Colon (tissue), 2 donors: ENCODE measurements around the gene DEPDC7.

ENCODE experiments used
- FAIRE-seq: peaks from 2 replicates; lab custom pipeline; 2012; peaks lifted over from hg19 to GRCh38; lab: Jason Lieb, UNC
- donor health status: control.
- donor health status: control.

Gene DEPDC7

DNA sequence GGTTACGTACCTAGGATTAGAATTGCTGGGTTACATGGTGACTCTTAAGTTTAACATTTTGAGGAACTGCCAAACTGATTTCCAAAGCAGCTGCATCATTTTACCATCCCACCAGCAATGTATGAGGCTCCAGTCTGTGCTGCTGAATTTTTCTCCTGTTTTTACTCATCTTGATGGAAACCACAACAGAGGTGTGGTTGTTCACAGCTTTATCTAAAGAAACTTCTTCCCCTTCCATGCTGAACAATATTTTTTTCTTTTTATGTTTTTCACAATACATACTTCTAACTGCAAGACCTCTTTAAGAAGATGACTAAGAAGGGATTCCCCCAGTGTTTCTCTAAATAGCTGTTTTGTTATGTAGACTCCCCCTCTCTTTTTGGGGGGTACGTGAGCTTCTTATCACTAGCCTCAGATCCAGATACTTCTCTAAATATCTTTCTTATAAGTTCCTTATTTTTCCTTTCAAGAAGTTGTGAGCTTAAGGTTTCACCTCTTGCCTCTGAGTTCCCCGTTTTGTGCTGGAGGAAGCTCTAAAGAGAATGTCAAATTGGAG is 47.7 kb downstream of the DEPDC7 start:
- no peak for FAIRE-seq

DNA sequence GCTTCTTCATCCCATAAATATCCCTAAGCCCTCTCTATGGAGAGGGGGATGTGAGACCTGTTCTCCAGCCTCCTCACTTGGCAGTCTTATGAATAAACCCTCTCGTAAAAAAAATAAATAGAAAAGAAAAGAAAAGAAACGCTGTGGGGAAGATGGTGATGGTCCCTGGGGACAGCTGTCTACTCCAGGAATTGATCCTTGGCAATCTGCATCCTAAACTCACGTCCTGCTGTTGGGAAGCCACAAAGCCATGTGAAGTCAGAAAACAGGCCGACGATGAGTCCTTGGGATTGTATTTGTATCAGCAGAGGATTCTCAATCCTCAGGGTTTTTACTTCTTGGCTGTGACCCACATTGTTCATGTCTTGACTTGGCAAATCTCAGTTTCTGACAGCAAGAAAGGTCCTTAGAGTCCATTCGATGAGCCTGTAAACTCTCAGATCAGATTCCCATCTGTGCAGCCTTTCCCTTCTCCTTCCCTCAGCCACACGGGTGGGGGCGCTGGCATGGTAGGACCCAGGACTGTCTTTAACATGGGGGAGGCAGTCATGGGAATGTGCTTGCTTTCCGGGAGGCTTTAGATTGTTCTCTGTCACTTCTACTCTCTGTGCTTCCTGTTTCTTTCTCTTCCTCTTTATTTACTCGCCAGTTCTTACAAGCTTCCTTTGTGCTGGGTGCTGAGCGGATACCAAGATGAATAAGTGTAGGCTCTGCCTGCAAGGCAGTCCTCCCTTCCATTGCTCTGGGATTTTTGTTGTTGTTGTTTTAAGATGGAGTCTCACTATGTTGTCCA is 48.6 kb downstream of the DEPDC7 start:
- FAIRE-seq: no peak

DNA sequence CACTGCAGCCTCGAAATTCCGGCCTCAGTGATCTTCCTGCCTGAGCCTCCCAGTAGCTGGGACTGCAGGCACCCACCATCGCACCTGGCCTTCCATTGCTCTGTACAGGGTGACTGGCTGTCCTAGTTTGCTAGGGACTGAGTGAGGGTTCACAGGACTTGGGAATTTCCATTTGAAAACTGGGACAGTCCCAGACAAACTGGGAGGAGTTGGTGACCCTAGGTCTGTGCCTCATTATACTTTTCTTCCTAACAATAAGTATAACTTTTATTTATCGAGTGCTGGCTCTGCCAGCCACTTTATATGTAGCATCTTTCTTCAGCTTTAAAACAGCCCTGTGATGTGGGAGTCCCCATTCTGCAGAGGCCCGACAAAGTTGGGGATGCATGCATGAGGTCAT is 49.2 kb downstream of the DEPDC7 start:
- no peak for FAIRE-seq

DNA sequence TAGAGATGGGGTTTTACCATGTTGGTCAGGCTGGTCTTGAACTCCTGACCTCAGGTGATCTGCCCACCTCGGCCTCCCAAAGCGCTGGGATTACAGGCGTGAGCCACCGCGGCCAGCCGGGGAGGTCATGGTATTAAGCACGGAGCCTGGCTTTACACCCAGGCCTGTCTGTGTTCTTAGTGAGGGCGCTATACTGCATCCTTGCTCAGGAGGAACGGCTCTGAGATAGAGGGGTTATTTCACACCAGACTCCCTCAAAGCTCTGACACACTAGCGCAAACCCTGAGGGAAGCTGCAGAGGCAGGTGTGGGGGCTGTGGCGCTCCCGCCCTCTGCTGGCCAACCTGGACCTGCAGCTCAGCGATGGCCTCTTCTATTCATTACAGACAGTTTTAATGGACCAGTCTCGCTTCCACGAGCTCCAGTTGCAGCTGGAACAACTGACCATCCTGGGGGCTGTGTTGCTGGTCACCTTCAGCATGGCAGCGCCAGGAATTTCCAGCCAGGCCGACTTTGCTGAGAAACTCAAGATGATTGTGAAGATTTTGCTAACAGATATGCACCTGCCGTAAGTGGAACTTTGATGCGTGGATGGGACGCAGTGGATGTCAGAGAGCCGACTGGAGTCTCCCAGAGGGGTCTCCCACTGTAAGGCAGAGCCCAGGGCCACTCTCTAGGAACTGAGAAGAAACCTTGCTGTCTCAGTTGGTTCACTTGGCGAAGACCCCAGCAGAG is 49.9 kb downstream of the DEPDC7 start:
- no peak for FAIRE-seq

DNA sequence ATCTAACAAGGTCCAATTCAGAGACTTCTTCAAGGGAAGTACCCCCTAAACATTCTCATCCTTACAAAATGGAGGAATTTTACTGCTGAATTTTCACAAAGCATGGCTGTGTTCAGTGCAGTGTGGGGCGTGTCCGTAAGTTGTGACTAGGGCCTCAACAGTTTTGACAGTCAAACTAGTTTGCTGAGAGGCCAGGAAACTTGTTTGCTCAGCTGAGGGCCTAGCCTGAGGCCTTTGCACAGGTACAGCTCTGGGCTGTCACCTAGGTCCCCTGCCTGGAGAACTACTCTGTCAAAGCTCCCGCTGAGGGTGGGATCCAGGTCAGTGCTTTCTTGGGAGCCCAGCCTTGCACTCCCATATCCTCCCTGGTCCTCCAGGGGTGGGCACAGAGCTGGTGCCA is 51.6 kb downstream of the DEPDC7 start:
- FAIRE-seq: no peak

DNA sequence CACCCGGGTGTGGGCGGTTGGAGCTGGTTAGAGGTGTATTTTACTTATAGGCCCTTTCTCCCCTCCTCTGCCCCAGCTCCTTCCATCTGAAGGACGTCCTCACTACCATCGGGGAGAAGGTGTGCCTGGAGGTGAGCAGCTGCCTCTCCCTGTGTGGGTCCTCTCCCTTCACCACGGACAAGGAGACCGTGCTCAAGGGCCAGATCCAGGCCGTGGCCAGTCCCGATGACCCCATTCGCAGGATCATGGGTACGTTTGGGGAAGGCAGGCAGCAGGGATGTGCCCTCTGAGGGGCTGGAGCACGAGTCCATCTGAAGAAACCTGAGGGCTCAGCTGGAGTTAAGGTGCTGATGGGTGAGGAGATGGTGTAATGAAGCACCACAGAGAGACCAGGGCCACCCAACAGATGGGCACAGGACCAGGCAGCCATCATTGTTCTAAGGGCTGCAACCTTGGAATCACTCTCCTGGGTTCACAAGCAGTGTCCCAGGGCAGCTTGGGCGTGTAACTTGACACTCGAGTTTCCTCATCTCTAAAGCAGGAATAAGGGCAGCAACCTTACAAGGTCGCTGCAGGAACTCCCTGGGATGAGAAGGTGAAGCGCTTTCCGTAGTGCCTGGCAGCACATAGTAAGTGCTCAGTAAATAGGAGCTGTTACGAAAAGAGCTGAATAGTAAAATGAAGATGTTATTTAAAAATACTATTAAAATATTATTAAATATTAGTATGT is 53.1 kb downstream of the DEPDC7 start:
- no peak for FAIRE-seq

DNA sequence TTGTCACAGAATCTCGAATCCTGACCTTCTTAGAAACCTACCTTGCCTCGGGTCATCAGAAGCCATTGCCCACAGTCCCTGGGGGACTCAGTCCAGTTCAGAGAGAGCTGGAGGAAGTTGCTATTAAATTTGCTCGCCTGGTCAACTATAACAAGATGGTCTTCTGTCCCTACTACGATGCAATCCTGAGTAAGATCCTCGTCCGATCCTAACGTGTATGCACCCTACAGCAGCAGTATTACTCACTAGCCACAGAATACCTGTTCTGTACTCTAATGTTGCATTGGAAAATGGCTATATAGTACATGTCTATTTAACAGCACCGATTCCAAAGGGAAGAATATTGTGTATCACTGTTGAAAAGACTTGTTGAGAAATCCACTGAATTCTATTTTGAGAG is 56.8 kb downstream of the DEPDC7 start:
- FAIRE-seq: no peak
